HG02759 (cell line): Measurements from ENCODE around the gene PSG3.
"Not testable (repeated sequence)": the region's sequence is repeated elsewhere in the genome, so short reads cannot be mapped to it uniquely, and the experiment has no call there.

ENCODE experiments used
- ATAC-seq: cut with Tn5 transposase; IDR thresholded peaks from one replicate; pipeline ENCODE4 v1.9.1; 2021; ENCODE audit warnings: mild to moderate bottlenecking, moderate library complexity; ENCODE audit not compliant: unreplicated experiment

The PSG3 gene

GRCh38 chr19:42695811-42696503, 44.3 kb downstream of the PSG3 start:
- ATAC-seq, result no peak

- ATAC-seq, result no peak
These were observed 46.4 kb downstream of the PSG3 start for GRCh38 chr19:42693760-42694350.

- ATAC-seq, result no peak
These were observed 56.3 kb downstream of the PSG3 start for GRCh38 chr19:42683917-42684513.

GRCh38 chr19:42676326-42676725, 64.0 kb downstream of the PSG3 start:
- ATAC-seq, result not testable (repeated sequence)

GRCh38 chr19:42674549-42674948, 65.7 kb downstream of the PSG3 start:
- not testable (repeated sequence) for ATAC-seq
